ENCODE measurements around the gene CAPN7. TPM values are rescaled to one million over a fixed set of nuclear protein-coding genes. Genes with fewer than 3 reads are reported as not detected.

CAPN7 gene
- total RNA-seq, 4 donors from 2014 or later = 20.7 to 52.5 (median 27.0) TPM

GRCh38 chr3:15243822-15244482 lies 37.9 kb downstream of the CAPN7 start:
- Histone ChIP-seq H3K4me1 (no peaks in the 10 kb centered on the region), H3K4me3 (no peak overlapping the region), H3K27me3 (no peaks in the 10 kb centered on the region), H3K9me3 (no peaks in the 10 kb centered on the region), H3K36me3 (peaks cover 0 to 100% (median 29%) of the 10 kb centered on the region in 3 donors), H3K27ac (no peak overlapping the region)
- 78 to 88% methylated on average over 5 of the region's 5 CpGs for WGBS, 2 donors
- DNase-seq = no peak
- intact Hi-C loops (cut with DNase I) = no loop called here
- TF ChIP-seq POLR2A (IDR thresholded peaks at IDR 0.05) = no peak
- TF ChIP-seq CTCF (IDR thresholded peaks at IDR 0.05) = no peak

GRCh38 chr3:15246186-15246585 lies 40.1 kb downstream of the CAPN7 start:
- TF ChIP-seq CTCF (IDR thresholded peaks at IDR 0.05) (no peak), POLR2A (IDR thresholded peaks at IDR 0.05) (no peak)
- no peak overlapping the region for H3K27ac ChIP-seq
- H3K4me1 ChIP-seq = no peaks in the 10 kb centered on the region
- H3K9me3 ChIP-seq = no peaks in the 10 kb centered on the region
- H3K4me3 ChIP-seq = no peak overlapping the region
- no peak for DNase-seq
- intact Hi-C loops (cut with DNase I) = no loop called here
- H3K27me3 ChIP-seq = no peaks in the 10 kb centered on the region
- 90 to 91% methylated on average over 2 of the region's 2 CpGs for WGBS, 2 donors
- H3K36me3 ChIP-seq = peaks cover 0 to 100% (median 43%) of the 10 kb centered on the region in 3 donors

GRCh38 chr3:15253023-15253697 lies 47.1 kb downstream of the CAPN7 start:
- intact Hi-C loops (cut with DNase I) = no loop called here
- 63 to 82% methylated on average over 7 of the region's 7 CpGs for WGBS, 2 donors
- no peak overlapping the region for H3K4me3 ChIP-seq
- no peaks in the 10 kb centered on the region for H3K4me1 ChIP-seq
- no peak overlapping the region for H3K27ac ChIP-seq
- DNase-seq = no peak
- no peaks in the 10 kb centered on the region for H3K27me3 ChIP-seq
- H3K36me3 ChIP-seq = peaks cover 8 to 100% (median 44%) of the 10 kb centered on the region in 3 donors
- no peaks in the 10 kb centered on the region for H3K9me3 ChIP-seq
- TF ChIP-seq CTCF (IDR thresholded peaks at IDR 0.05) = no peak
- no peak for TF ChIP-seq POLR2A (IDR thresholded peaks at IDR 0.05)

GRCh38 chr3:15255215-15255614 lies 49.2 kb downstream of the CAPN7 start:
- TF ChIP-seq CTCF (IDR thresholded peaks at IDR 0.05) = no peak
- TF ChIP-seq POLR2A (IDR thresholded peaks at IDR 0.05) = no peak
- no peaks in the 10 kb centered on the region for H3K4me1 ChIP-seq
- peaks cover 16 to 100% (median 29%) of the 10 kb centered on the region in 3 donors for H3K36me3 ChIP-seq
- WGBS, 2 donors = 100% methylated on average over 2 of the region's 2 CpGs
- no peaks in the 10 kb centered on the region for H3K27me3 ChIP-seq
- no peak overlapping the region for H3K4me3 ChIP-seq
- no peak overlapping the region for H3K27ac ChIP-seq
- intact Hi-C loops (cut with DNase I) = no loop called here
- H3K9me3 ChIP-seq = no peaks in the 10 kb centered on the region
- no peak for DNase-seq

GRCh38 chr3:15256861-15257341 lies 50.9 kb downstream of the CAPN7 start:
- H3K27me3 ChIP-seq = no peaks in the 10 kb centered on the region
- TF ChIP-seq CTCF (IDR thresholded peaks at IDR 0.05) = no peak
- TF ChIP-seq POLR2A (IDR thresholded peaks at IDR 0.05) = no peak
- 74 to 84% methylated on average over 2 to 5 of the region's 8 CpGs for whole genome bisulfite sequencing, 2 donors
- H3K36me3 ChIP-seq = peaks cover 16 to 100% (median 17%) of the 10 kb centered on the region in 3 donors
- no peak overlapping the region for H3K27ac ChIP-seq
- H3K4me3 ChIP-seq = no peak overlapping the region
- DNase-seq = no peak
- peaks cover 0 to 9% (median 3%) of the 10 kb centered on the region in 3 donors for H3K4me1 ChIP-seq
- intact Hi-C loops (cut with DNase I) = no loop called here
- no peaks in the 10 kb centered on the region for H3K9me3 ChIP-seq
